IPS-11a (cell line): ENCODE results near the gene USH1C.

Experiments
- H3K4me3 ChIP-seq: one replicate; pipeline ENCODE4 v1.5.1; 2013; ENCODE audit warnings: low read depth, low read length, control low read depth

The USH1C gene

GRCh38 chr11:17477361-17477760 lies 66.9 kb downstream of the USH1C start:
- H3K4me3 ChIP-seq: no peak overlapping the region

GRCh38 chr11:17477084-17477333 lies 67.2 kb downstream of the USH1C start:
- no peak overlapping the region for H3K4me3 ChIP-seq

- H3K4me3 ChIP-seq: peak within 1 kb of the TSS; percentile 72
Measured at GRCh38 chr11:17476317-17477083, 67.7 kb downstream of the USH1C start, which contains the start of gene ABCC8. Gene ABCC8 (minus strand): TSS chr11:17476845. CDS start chr11:17476776, 69 bp downstream.

GRCh38 chr11:17475666-17476316 lies 68.4 kb downstream of the USH1C start:
- peak overlapping the region; percentile 72 for H3K4me3 ChIP-seq

- H3K4me3 ChIP-seq: no peak overlapping the region
Measured at GRCh38 chr11:17473071-17473744, 71.0 kb downstream of the USH1C start.

- H3K4me3 ChIP-seq: no peak overlapping the region
Measured at GRCh38 chr11:17472467-17472866, 71.7 kb downstream of the USH1C start.

GRCh38 chr11:17471501-17471900 lies 72.7 kb downstream of the USH1C start:
- H3K4me3 ChIP-seq: no peak overlapping the region

- no peak overlapping the region for H3K4me3 ChIP-seq
Measured at GRCh38 chr11:17469998-17470397, 74.2 kb downstream of the USH1C start.

- no peak overlapping the region for H3K4me3 ChIP-seq
Measured at GRCh38 chr11:17468122-17468521, 76.1 kb downstream of the USH1C start.

GRCh38 chr11:17463546-17464174 lies 80.6 kb downstream of the USH1C start:
- no peak overlapping the region for H3K4me3 ChIP-seq

- H3K4me3 ChIP-seq: no peak overlapping the region
Measured at GRCh38 chr11:17462940-17463339, 81.3 kb downstream of the USH1C start.

GRCh38 chr11:17460406-17460805 lies 83.8 kb downstream of the USH1C start:
- H3K4me3 ChIP-seq: no peak overlapping the region

- no peak overlapping the region for H3K4me3 ChIP-seq
Measured at GRCh38 chr11:17459236-17459896, 84.8 kb downstream of the USH1C start.

GRCh38 chr11:17458268-17458667 lies 85.9 kb downstream of the USH1C start:
- no peak overlapping the region for H3K4me3 ChIP-seq

GRCh38 chr11:17457396-17458173 lies 86.6 kb downstream of the USH1C start:
- H3K4me3 ChIP-seq: no peak overlapping the region

- no peak overlapping the region for H3K4me3 ChIP-seq
Measured at GRCh38 chr11:17452668-17453067, 91.5 kb downstream of the USH1C start.

- H3K4me3 ChIP-seq: no peak overlapping the region
Measured at GRCh38 chr11:17449158-17449557, 95.1 kb downstream of the USH1C start.

GRCh38 chr11:17446482-17446881 lies 97.7 kb downstream of the USH1C start:
- no peak overlapping the region for H3K4me3 ChIP-seq

GRCh38 chr11:17445240-17445795 lies 98.9 kb downstream of the USH1C start:
- H3K4me3 ChIP-seq: no peak overlapping the region
